Loucy (cell line): ENCODE data around the gene LUM.

ENCODE experiments used
- H2AFZ ChIP-seq: fragments of 200-600 bp; sonication (generic); 2 replicates; pipeline ENCODE4 v1.6.0; 2016; ENCODE audit warnings: antibody characterized with exemption, mild to moderate bottlenecking, low read length, moderate library complexity
- H3F3A ChIP-seq: fragments of 200-600 bp; 2 replicates; pipeline ENCODE4 v1.6.0; 2016; ENCODE audit warnings: antibody characterized with exemption, low read depth, mild to moderate bottlenecking
- H3K27me3 ChIP-seq: fragments of 200-600 bp; sonication (generic); 2 replicates; pipeline ENCODE4 v1.6.1; 2014; ENCODE audit warnings: low read length, mild to moderate bottlenecking; ENCODE audit not compliant: insufficient read depth, poor library complexity, severe bottlenecking
- H3K36me3 ChIP-seq: fragments of 200-600 bp; sonication (generic); 2 replicates; pipeline ENCODE4 v1.6.1; 2016; ENCODE audit warnings: low read length; ENCODE audit not compliant: insufficient read depth
- H3K4me1 ChIP-seq: fragments of 200-600 bp; sonication (generic); 2 replicates; pipeline ENCODE4 v1.5.1; 2014; ENCODE audit warnings: low read length, mild to moderate bottlenecking; ENCODE audit not compliant: insufficient read depth, poor library complexity, severe bottlenecking
- H3K4me2 ChIP-seq: fragments of 200-600 bp; sonication (generic); 2 replicates; pipeline ENCODE4 v1.6.0; 2014; ENCODE audit warnings: antibody characterized with exemption, low read length, low read depth, mild to moderate bottlenecking; ENCODE audit not compliant: poor library complexity, severe bottlenecking
- H3K4me3 ChIP-seq: fragments of 200-600 bp; sonication (generic); 2 replicates; pipeline ENCODE4 v1.5.1; 2014; ENCODE audit warnings: low read length, mild to moderate bottlenecking, mixed read lengths; ENCODE audit not compliant: poor library complexity, severe bottlenecking
- H3K79me2 ChIP-seq: fragments of 200-600 bp; sonication (generic); 2 replicates; pipeline ENCODE4 v1.6.1; 2014; ENCODE audit warnings: low read length; ENCODE audit not compliant: insufficient read depth
- H3K9ac ChIP-seq: fragments of 200-600 bp; sonication (generic); 2 replicates; pipeline ENCODE4 v1.6.0; 2014; ENCODE audit warnings: mild to moderate bottlenecking, low read depth, low read length, moderate library complexity; ENCODE audit not compliant: poor library complexity, severe bottlenecking
- H3K9me2 ChIP-seq: fragments of 200-600 bp; sonication (generic); replicated peaks from 2 replicates; pipeline ENCODE4 v1.6.1; 2016; ENCODE audit warnings: low read depth, low read length, mixed read lengths
- H3K9me3 ChIP-seq: fragments of 200-600 bp; sonication (generic); 2 replicates; pipeline ENCODE4 v1.6.1; 2014; ENCODE audit warnings: mild to moderate bottlenecking, antibody characterized with exemption, low read length, low read depth; ENCODE audit not compliant: insufficient read depth
- H4K20me1 ChIP-seq: fragments of 200-600 bp; sonication (generic); 2 replicates; pipeline ENCODE4 v1.6.0; 2014; ENCODE audit warnings: antibody characterized with exemption, low read length, mild to moderate bottlenecking; ENCODE audit not compliant: insufficient read depth, poor library complexity, severe bottlenecking
- EZH2phosphoT487 ChIP-seq: fragments of 200-600 bp; IDR thresholded peaks from 2 replicates; pipeline ENCODE4 v1.6.1; 2018; ENCODE audit warnings: antibody characterized with exemption, mild to moderate bottlenecking, moderate library complexity, borderline replicate concordance
- TF ChIP-seq, protein P1 (sequence below): fragments of 200-600 bp; sonication (generic); conservative IDR thresholded peaks from 2 replicates; pipeline ENCODE4 v1.5.1; 2014; ENCODE audit warnings: mild to moderate bottlenecking, antibody characterized with exemption, low read length

LUM gene

DNA sequence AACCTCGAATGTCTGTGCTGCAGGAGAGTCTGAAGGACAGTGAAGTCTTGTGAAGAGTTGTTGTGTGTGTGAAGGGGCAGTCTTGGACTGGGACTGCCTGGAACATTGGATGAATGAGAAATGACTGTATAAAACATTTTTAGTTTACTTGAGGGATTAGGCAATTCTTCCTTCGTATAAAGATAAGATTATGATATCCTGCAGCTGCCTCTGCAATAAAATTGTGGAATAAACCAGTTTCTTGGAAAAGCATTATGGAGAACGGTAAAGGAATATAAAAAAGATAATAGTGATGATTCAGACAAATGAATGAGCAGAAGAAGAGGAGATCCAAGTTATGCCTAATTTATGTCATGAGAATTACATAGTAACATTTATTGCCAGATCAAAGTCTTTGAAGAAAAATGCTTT lies 30.9 kb upstream of the LUM start:
- no peaks in the 10 kb centered on the region for H3K9me2 ChIP-seq
- H4K20me1 ChIP-seq: no peaks in the 10 kb centered on the region
- H3K4me1 ChIP-seq: no peaks in the 10 kb centered on the region
- no peaks in the 10 kb centered on the region for H3K27me3 ChIP-seq
- no peaks in the 10 kb centered on the region for H3K79me2 ChIP-seq
- H3K4me2 ChIP-seq: no peak overlapping the region
- TF ChIP-seq, protein P1, sequence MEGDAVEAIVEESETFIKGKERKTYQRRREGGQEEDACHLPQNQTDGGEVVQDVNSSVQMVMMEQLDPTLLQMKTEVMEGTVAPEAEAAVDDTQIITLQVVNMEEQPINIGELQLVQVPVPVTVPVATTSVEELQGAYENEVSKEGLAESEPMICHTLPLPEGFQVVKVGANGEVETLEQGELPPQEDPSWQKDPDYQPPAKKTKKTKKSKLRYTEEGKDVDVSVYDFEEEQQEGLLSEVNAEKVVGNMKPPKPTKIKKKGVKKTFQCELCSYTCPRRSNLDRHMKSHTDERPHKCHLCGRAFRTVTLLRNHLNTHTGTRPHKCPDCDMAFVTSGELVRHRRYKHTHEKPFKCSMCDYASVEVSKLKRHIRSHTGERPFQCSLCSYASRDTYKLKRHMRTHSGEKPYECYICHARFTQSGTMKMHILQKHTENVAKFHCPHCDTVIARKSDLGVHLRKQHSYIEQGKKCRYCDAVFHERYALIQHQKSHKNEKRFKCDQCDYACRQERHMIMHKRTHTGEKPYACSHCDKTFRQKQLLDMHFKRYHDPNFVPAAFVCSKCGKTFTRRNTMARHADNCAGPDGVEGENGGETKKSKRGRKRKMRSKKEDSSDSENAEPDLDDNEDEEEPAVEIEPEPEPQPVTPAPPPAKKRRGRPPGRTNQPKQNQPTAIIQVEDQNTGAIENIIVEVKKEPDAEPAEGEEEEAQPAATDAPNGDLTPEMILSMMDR: no peak
- TF ChIP-seq EZH2phosphoT487: no peak
- no peak overlapping the region for H3K4me3 ChIP-seq
- H3K36me3 ChIP-seq: no peaks in the 10 kb centered on the region
- no peak overlapping the region for H2AFZ ChIP-seq
- H3K9ac ChIP-seq: no peak overlapping the region
- no peaks in the 10 kb centered on the region for H3K9me3 ChIP-seq
- H3F3A ChIP-seq: no peaks in the 10 kb centered on the region

- Histone ChIP-seq H3K4me1 (no peaks in the 10 kb centered on the region), H2AFZ (no peak overlapping the region), H3K9me2 (no peaks in the 10 kb centered on the region), H3K9ac (no peak overlapping the region), H4K20me1 (no peaks in the 10 kb centered on the region), H3K27me3 (no peaks in the 10 kb centered on the region), H3K36me3 (no peaks in the 10 kb centered on the region), H3K9me3 (no peaks in the 10 kb centered on the region), H3K4me3 (no peak overlapping the region), H3K4me2 (no peak overlapping the region), H3F3A (no peaks in the 10 kb centered on the region), H3K79me2 (no peaks in the 10 kb centered on the region)
- TF ChIP-seq EZH2phosphoT487: no peak
- TF ChIP-seq, protein P1: no peak
Measured at GRCh38 chr12:91140026-91140931, 29.0 kb upstream of the LUM start.

GRCh38 chr12:91139286-91139685 lies 28.0 kb upstream of the LUM start:
- no peak overlapping the region for H3K4me3 ChIP-seq
- H3F3A ChIP-seq: no peaks in the 10 kb centered on the region
- H3K27me3 ChIP-seq: no peaks in the 10 kb centered on the region
- no peaks in the 10 kb centered on the region for H3K79me2 ChIP-seq
- no peaks in the 10 kb centered on the region for H3K9me3 ChIP-seq
- no peaks in the 10 kb centered on the region for H3K36me3 ChIP-seq
- no peaks in the 10 kb centered on the region for H4K20me1 ChIP-seq
- TF ChIP-seq EZH2phosphoT487: no peak
- TF ChIP-seq, protein P1: no peak
- no peak overlapping the region for H2AFZ ChIP-seq
- no peak overlapping the region for H3K4me2 ChIP-seq
- H3K4me1 ChIP-seq: no peaks in the 10 kb centered on the region
- H3K9ac ChIP-seq: no peak overlapping the region
- H3K9me2 ChIP-seq: no peaks in the 10 kb centered on the region
